Liver (tissue), 9 donors: Measurements from ENCODE around the gene CDH23. TPM values are rescaled to one million over a fixed set of nuclear protein-coding genes. Genes with fewer than 3 reads are reported as not detected.

Source experiments
- DNase-seq: peaks from one replicate; pipeline ENCODE4 v3.0.0-alpha.2; 2017; ENCODE audit warnings: low spot score
- H3K27ac ChIP-seq, 2 donors: one replicate each; pipeline ENCODE4 v1.7.0; 2013; ENCODE audit warnings: inconsistent platforms in 2 of 2, low read length in 2 of 2, control low read depth in 1 of 2, low read depth in 1 of 2, mild to moderate bottlenecking in 1 of 2
- H3K27me3 ChIP-seq, 4 donors: one replicate each; pipeline versions ENCODE4 v1.6.1 to v1.7.0; 2013; ENCODE audit warnings: low read length in 3 of 4, inconsistent platforms in 1 of 4, mild to moderate bottlenecking in 1 of 4, moderate library complexity in 1 of 4; ENCODE audit not compliant: control insufficient read depth in 4 of 4, insufficient read depth in 4 of 4
- H3K36me3 ChIP-seq, 4 donors: one replicate each; pipeline versions ENCODE4 v1.6.1 to v1.7.0; 2013; ENCODE audit warnings: low read length in 3 of 4, mild to moderate bottlenecking in 3 of 4, low read depth in 1 of 4, moderate library complexity in 1 of 4; ENCODE audit not compliant: control insufficient read depth in 4 of 4, insufficient read depth in 3 of 4
- H3K4me1 ChIP-seq, 4 donors: one replicate each; pipeline versions ENCODE4 v1.6.1 to v1.7.0; 2013; ENCODE audit warnings: low read length in 3 of 4, mild to moderate bottlenecking in 3 of 4, moderate library complexity in 1 of 4; ENCODE audit not compliant: control insufficient read depth in 4 of 4, insufficient read depth in 4 of 4
- H3K4me3 ChIP-seq, 3 donors: one replicate each; pipeline versions ENCODE4 v1.6.1 to v1.7.0; 2013; ENCODE audit warnings: low read length in 3 of 3, control low read depth in 1 of 3, low read depth in 1 of 3, mild to moderate bottlenecking in 1 of 3
- H3K9ac ChIP-seq, 2 donors: one replicate each; pipeline ENCODE4 v1.7.0; 2013; ENCODE audit warnings: low read length in 2 of 2, mild to moderate bottlenecking in 2 of 2, moderate library complexity in 2 of 2, control low read depth in 1 of 2, low read depth in 1 of 2
- H3K9me3 ChIP-seq, 4 donors: one replicate each; pipeline versions ENCODE4 v1.6.1 to v1.7.0; 2013; ENCODE audit warnings: low read length in 3 of 4; ENCODE audit not compliant: control insufficient read depth in 4 of 4
- EGR1 ChIP-seq, 2 donors: IDR thresholded peaks; 2 replicates each; pipeline ENCODE4 v1.6.1; 2016 to 2018; ENCODE audit warnings: antibody characterized with exemption in 2 of 2, low read depth in 2 of 2
- FOXA1 ChIP-seq: IDR thresholded peaks from 2 replicates; pipeline ENCODE4 v1.6.1; 2016; ENCODE audit warnings: antibody characterized with exemption
- FOXA2 ChIP-seq: IDR thresholded peaks from 2 replicates; pipeline ENCODE4 v1.6.1; 2016; ENCODE audit warnings: antibody characterized with exemption
- GABPA ChIP-seq, 2 donors: IDR thresholded peaks in 1 of 2; conservative IDR thresholded peaks in 1 of 2; 2 replicates each; pipeline ENCODE4 v1.6.1; 2016; ENCODE audit warnings: antibody characterized with exemption in 2 of 2, mild to moderate bottlenecking in 1 of 2, moderate library complexity in 1 of 2
- HNF4A ChIP-seq, 2 donors: conservative IDR thresholded peaks; 2 replicates each; pipeline ENCODE4 v1.6.1; 2016; ENCODE audit warnings: antibody characterized with exemption in 2 of 2, mild to moderate bottlenecking in 2 of 2
- HNF4G ChIP-seq: IDR thresholded peaks from 2 replicates; pipeline ENCODE4 v1.6.1; 2016; ENCODE audit warnings: antibody characterized with exemption
- JUND ChIP-seq, 2 donors: IDR thresholded peaks; 2 replicates each; pipeline ENCODE4 v1.6.1; 2016; ENCODE audit warnings: antibody characterized with exemption in 2 of 2
- NR2F2 ChIP-seq: IDR thresholded peaks from 2 replicates; pipeline ENCODE4 v1.6.1; 2016; ENCODE audit warnings: antibody characterized with exemption
- RAD21 ChIP-seq, 2 donors: IDR thresholded peaks; 2 replicates each; pipeline ENCODE4 v1.6.1; 2016; ENCODE audit warnings: antibody characterized with exemption in 2 of 2, mild to moderate bottlenecking in 2 of 2
- RXRA ChIP-seq, 2 donors: IDR thresholded peaks; 2 replicates each; pipeline ENCODE4 v1.6.1; 2017 to 2018; ENCODE audit warnings: antibody characterized with exemption in 2 of 2, mild to moderate bottlenecking in 1 of 2
- SP1 ChIP-seq: IDR thresholded peaks from 2 replicates; pipeline ENCODE4 v1.6.1; 2018; ENCODE audit warnings: antibody characterized with exemption, mild to moderate bottlenecking
- TAF1 ChIP-seq: conservative IDR thresholded peaks from 2 replicates; pipeline ENCODE4 v1.6.1; 2016; ENCODE audit warnings: antibody characterized with exemption, mild to moderate bottlenecking
- YY1 ChIP-seq: IDR thresholded peaks from 2 replicates; pipeline ENCODE4 v1.6.1; 2016; ENCODE audit warnings: antibody characterized with exemption, mild to moderate bottlenecking
- WGBS: extraction: QIAGEN DNeasy Blood & Tissue Kit; methylation state at CpG from one replicate; pipeline ENCODE4 v1.1.7; 2013; 5-methylcytosine and 5-hydroxymethylcytosine counted together
- polyA plus RNA-seq, 2 donors: library from polyadenylated mRNA; stranded (reverse) in 1 of 2; unstranded in 1 of 2; fragments of 200-250 nt in 1 of 2; fragments of >200 nt in 1 of 2; fragmentation: Nextera tagmentation in 1 of 2; extraction: Ambion mirVana in 1 of 2; gene quantifications; one replicate each; pipeline versions ENCODE4 v1.2.1 to v1.2.3, GENCODE V29; 2013 to 2015
- total RNA-seq, 2 donors: library from RNA; depleted of rRNA; stranded (reverse); fragments of >200 nt; gene quantifications; one replicate each; pipeline ENCODE4 v1.2.3, GENCODE V29; 2014
- TF ChIP-seq, protein P1 (sequence below): IDR thresholded peaks from 2 replicates; pipeline ENCODE4 v1.6.1; 2016; ENCODE audit warnings: antibody characterized with exemption, mild to moderate bottlenecking
- TF ChIP-seq, protein P2 (sequence below): IDR thresholded peaks from 2 replicates; pipeline ENCODE4 v1.6.1; 2016; ENCODE audit warnings: antibody characterized with exemption
- TF ChIP-seq, protein P3 (sequence below): fragments of 150-350 bp; IDR thresholded peaks from 2 replicates; pipeline ENCODE4 v1.5.1; 2017; ENCODE audit warnings: improper control_type of control experiment, low read depth, low read length; ENCODE audit not compliant: missing input control
- TF ChIP-seq, protein P4 (sequence below): IDR thresholded peaks from 2 replicates; pipeline ENCODE4 v1.6.1; 2016; ENCODE audit warnings: antibody characterized with exemption
- TF ChIP-seq, protein P5 (sequence below): IDR thresholded peaks from 2 replicates; pipeline ENCODE4 v1.6.1; 2016; ENCODE audit warnings: antibody characterized with exemption
- donor health status: healthy.
- donor health status: healthy.
- donor health status: healthy.
- donor health status: healthy.
- donor health status: healthy.

The CDH23 gene
- total and polyA plus RNA-seq, 4 donors, result 1.5 to 4.7 (median 3.4) TPM

DNA sequence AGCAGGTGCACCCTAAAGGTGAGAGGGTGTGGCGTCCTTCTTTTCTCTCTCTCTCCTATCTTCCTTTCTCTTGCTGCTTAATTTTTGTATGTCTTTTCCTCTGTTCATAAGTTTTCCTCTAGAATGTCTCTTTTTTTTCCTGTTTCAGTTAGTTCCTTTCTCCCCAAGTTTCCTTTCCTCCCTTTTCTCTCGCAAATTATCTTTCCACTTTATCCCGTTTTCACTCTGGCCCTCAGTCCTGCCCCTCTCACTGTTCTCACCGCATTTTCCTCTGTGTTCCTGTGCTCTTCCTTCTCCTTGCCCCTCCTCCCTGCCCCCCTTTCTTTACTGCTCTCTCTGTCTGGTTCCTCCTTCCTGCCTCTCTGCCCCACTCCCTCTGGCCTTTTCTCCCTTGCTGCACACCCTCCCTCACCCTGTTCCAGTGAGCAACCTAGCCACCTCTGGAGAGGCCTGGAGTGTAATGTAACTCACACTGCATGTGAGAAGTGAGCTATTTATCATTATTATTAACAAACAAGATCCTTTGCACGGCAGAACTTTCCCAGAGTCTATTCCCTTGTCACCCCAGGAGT is 164.4 kb downstream of the CDH23 start:
- no peaks in the 10 kb centered on the region for H3K36me3 ChIP-seq
- no peak overlapping the region for H3K4me3 ChIP-seq
- H3K4me1 ChIP-seq, result no peaks in the 10 kb centered on the region
- H3K27me3 ChIP-seq, result no peaks in the 10 kb centered on the region
- H3K27ac ChIP-seq, result no peak overlapping the region
- WGBS, result 66% methylated on average over 5 of the region's 5 CpGs
- no peak overlapping the region for H3K9ac ChIP-seq
- no peak for DNase-seq
- TF ChIP-seq, protein P1, sequence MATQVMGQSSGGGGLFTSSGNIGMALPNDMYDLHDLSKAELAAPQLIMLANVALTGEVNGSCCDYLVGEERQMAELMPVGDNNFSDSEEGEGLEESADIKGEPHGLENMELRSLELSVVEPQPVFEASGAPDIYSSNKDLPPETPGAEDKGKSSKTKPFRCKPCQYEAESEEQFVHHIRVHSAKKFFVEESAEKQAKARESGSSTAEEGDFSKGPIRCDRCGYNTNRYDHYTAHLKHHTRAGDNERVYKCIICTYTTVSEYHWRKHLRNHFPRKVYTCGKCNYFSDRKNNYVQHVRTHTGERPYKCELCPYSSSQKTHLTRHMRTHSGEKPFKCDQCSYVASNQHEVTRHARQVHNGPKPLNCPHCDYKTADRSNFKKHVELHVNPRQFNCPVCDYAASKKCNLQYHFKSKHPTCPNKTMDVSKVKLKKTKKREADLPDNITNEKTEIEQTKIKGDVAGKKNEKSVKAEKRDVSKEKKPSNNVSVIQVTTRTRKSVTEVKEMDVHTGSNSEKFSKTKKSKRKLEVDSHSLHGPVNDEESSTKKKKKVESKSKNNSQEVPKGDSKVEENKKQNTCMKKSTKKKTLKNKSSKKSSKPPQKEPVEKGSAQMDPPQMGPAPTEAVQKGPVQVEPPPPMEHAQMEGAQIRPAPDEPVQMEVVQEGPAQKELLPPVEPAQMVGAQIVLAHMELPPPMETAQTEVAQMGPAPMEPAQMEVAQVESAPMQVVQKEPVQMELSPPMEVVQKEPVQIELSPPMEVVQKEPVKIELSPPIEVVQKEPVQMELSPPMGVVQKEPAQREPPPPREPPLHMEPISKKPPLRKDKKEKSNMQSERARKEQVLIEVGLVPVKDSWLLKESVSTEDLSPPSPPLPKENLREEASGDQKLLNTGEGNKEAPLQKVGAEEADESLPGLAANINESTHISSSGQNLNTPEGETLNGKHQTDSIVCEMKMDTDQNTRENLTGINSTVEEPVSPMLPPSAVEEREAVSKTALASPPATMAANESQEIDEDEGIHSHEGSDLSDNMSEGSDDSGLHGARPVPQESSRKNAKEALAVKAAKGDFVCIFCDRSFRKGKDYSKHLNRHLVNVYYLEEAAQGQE, result no peak
- no peak for TF ChIP-seq RXRA (IDR thresholded peaks at IDR 0.05)
- no peak for TF ChIP-seq EGR1 (IDR thresholded peaks at IDR 0.05; ENCODE audit: low read depth in 2 of 2)
- TF ChIP-seq NR2F2, result no peak
- TF ChIP-seq, protein P2, sequence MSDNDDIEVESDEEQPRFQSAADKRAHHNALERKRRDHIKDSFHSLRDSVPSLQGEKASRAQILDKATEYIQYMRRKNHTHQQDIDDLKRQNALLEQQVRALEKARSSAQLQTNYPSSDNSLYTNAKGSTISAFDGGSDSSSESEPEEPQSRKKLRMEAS, result no peak
- TF ChIP-seq TAF1, result no peak
- no peak for TF ChIP-seq HNF4G
- TF ChIP-seq YY1, result no peak
- no peak for TF ChIP-seq HNF4A (conservative IDR thresholded peaks at IDR 0.05)
- TF ChIP-seq RAD21 (IDR thresholded peaks at IDR 0.05), result no peak
- TF ChIP-seq FOXA1, result no peak
- TF ChIP-seq SP1, result no peak
- TF ChIP-seq, protein P3, sequence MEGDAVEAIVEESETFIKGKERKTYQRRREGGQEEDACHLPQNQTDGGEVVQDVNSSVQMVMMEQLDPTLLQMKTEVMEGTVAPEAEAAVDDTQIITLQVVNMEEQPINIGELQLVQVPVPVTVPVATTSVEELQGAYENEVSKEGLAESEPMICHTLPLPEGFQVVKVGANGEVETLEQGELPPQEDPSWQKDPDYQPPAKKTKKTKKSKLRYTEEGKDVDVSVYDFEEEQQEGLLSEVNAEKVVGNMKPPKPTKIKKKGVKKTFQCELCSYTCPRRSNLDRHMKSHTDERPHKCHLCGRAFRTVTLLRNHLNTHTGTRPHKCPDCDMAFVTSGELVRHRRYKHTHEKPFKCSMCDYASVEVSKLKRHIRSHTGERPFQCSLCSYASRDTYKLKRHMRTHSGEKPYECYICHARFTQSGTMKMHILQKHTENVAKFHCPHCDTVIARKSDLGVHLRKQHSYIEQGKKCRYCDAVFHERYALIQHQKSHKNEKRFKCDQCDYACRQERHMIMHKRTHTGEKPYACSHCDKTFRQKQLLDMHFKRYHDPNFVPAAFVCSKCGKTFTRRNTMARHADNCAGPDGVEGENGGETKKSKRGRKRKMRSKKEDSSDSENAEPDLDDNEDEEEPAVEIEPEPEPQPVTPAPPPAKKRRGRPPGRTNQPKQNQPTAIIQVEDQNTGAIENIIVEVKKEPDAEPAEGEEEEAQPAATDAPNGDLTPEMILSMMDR, result no peak
- no peak for TF ChIP-seq GABPA (IDR thresholded peaks at IDR 0.05 in 1 of 2, conservative IDR thresholded peaks at IDR 0.05 in 1 of 2)
- TF ChIP-seq JUND (IDR thresholded peaks at IDR 0.05), result no peak
- TF ChIP-seq FOXA2, result no peak
- TF ChIP-seq, protein P4, sequence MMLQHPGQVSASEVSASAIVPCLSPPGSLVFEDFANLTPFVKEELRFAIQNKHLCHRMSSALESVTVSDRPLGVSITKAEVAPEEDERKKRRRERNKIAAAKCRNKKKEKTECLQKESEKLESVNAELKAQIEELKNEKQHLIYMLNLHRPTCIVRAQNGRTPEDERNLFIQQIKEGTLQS, result no peak
- TF ChIP-seq, protein P5, sequence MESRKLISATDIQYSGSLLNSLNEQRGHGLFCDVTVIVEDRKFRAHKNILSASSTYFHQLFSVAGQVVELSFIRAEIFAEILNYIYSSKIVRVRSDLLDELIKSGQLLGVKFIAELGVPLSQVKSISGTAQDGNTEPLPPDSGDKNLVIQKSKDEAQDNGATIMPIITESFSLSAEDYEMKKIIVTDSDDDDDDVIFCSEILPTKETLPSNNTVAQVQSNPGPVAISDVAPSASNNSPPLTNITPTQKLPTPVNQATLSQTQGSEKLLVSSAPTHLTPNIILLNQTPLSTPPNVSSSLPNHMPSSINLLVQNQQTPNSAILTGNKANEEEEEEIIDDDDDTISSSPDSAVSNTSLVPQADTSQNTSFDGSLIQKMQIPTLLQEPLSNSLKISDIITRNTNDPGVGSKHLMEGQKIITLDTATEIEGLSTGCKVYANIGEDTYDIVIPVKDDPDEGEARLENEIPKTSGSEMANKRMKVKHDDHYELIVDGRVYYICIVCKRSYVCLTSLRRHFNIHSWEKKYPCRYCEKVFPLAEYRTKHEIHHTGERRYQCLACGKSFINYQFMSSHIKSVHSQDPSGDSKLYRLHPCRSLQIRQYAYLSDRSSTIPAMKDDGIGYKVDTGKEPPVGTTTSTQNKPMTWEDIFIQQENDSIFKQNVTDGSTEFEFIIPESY, result no peak
- no peaks in the 10 kb centered on the region for H3K9me3 ChIP-seq
